Vagina (tissue), 2 donors: ENCODE data around the gene OVCH2. TPM values are rescaled to one million over a fixed set of nuclear protein-coding genes. Genes with fewer than 3 reads are reported as not detected.

Experiments used
- DNase-seq, 2 donors: peaks; one replicate each; pipeline ENCODE4 v3.0.0-alpha.2; 2017; ENCODE audit errors: extremely low spot score in 2 of 2
- H3K27ac ChIP-seq: fragments of 200-600 bp; sonication (generic); one replicate; pipeline ENCODE4 v1.5.1; 2019
- H3K27me3 ChIP-seq: fragments of 200-600 bp; sonication (generic); one replicate; pipeline ENCODE4 v1.5.1; 2019
- H3K36me3 ChIP-seq, 2 donors: fragments of 200-600 bp; sonication (generic); one replicate each; pipeline ENCODE4 v1.5.1; 2017 to 2019
- H3K4me1 ChIP-seq: fragments of 200-600 bp; sonication (generic); one replicate; pipeline ENCODE4 v1.5.1; 2019
- H3K4me3 ChIP-seq, 2 donors: fragments of 200-600 bp; sonication (generic); 1 replicate in 1 of 2; 2 replicates in 1 of 2; pipeline ENCODE4 v1.5.1; 2016 to 2019
- H3K9me3 ChIP-seq: fragments of 200-600 bp; sonication (generic); one replicate; pipeline ENCODE4 v1.5.1; 2019
- POLR2A ChIP-seq, 2 donors: fragments of 450-650 bp; IDR thresholded peaks; one replicate each; pipeline ENCODE4 v1.6.1; 2017; ENCODE audit warnings: antibody characterized with exemption in 2 of 2, mild to moderate bottlenecking in 2 of 2, moderate library complexity in 2 of 2
- POLR2AphosphoS5 ChIP-seq, 2 donors: sonication (generic); formaldehyde crosslinking; IDR thresholded peaks; one replicate each; pipeline ENCODE4 v1.9.0; 2017; ENCODE audit warnings: antibody characterized with exemption in 2 of 2, mild to moderate bottlenecking in 2 of 2, low read depth in 1 of 2; ENCODE audit not compliant: insufficient read depth in 1 of 2
- intact Hi-C: fragments of 100-400 bp; cut with DNase I; formaldehyde crosslinking; loops from one replicate; pipeline ENCODE4 v1.15.1; 2023
- total RNA-seq: library from RNA; depleted of rRNA; stranded (reverse); fragments of >200 nt; gene quantifications from one replicate; pipeline ENCODE4 v1.2.3, GENCODE V29; 2016
- TF ChIP-seq, protein P1 (sequence below), 3 experiments: fragments of 450-650 bp in 2 of 3; fragments of 200-600 bp in 1 of 3; sonication (generic) in 1 of 3; IDR thresholded peaks; one replicate each; pipeline ENCODE4 v1.5.1; 2017 to 2019; ENCODE audit warnings: antibody characterized with exemption in 3 of 3, mild to moderate bottlenecking in 2 of 3, moderate library complexity in 2 of 3

Gene OVCH2
- total RNA-seq, 1 donor from 2014 or later = not detected

DNA sequence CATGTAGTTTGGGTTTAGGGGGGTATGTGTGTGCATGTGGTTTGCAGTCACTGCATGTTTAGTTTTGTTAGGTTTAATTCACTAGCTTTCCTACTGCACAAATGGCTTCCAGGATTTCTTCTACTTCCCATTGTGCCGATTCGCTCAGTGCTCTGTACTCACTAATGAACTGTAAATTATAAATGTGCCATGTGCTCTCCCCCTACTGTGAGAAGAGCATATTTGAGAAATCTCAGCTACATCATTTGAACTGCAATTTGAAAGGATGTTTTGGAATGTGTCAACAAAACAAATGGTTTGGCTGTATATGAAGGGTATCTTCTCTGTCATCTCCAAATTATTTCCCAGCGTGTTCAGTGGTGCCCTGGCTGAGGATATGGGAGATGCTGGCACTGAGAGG lies 61.1 kb downstream of the OVCH2 start:
- intact Hi-C loops = no loop called here
- no peak overlapping the region for H3K27ac ChIP-seq
- H3K36me3 ChIP-seq = peaks cover 0 to 54% of the 10 kb centered on the region in 2 donors
- no peak overlapping the region for H3K4me3 ChIP-seq
- TF ChIP-seq POLR2A (IDR thresholded peaks at IDR 0.05) (no peak), POLR2AphosphoS5 (IDR thresholded peaks at IDR 0.05; ENCODE audit: insufficient read depth in 1 of 2, low read depth in 1 of 2) (no peak)
- TF ChIP-seq, protein P1, sequence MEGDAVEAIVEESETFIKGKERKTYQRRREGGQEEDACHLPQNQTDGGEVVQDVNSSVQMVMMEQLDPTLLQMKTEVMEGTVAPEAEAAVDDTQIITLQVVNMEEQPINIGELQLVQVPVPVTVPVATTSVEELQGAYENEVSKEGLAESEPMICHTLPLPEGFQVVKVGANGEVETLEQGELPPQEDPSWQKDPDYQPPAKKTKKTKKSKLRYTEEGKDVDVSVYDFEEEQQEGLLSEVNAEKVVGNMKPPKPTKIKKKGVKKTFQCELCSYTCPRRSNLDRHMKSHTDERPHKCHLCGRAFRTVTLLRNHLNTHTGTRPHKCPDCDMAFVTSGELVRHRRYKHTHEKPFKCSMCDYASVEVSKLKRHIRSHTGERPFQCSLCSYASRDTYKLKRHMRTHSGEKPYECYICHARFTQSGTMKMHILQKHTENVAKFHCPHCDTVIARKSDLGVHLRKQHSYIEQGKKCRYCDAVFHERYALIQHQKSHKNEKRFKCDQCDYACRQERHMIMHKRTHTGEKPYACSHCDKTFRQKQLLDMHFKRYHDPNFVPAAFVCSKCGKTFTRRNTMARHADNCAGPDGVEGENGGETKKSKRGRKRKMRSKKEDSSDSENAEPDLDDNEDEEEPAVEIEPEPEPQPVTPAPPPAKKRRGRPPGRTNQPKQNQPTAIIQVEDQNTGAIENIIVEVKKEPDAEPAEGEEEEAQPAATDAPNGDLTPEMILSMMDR (IDR thresholded peaks at IDR 0.05) = no peak
- H3K9me3 ChIP-seq = no peaks in the 10 kb centered on the region
- DNase-seq = no peak
- H3K27me3 ChIP-seq = no peaks in the 10 kb centered on the region
- no peaks in the 10 kb centered on the region for H3K4me1 ChIP-seq

DNA sequence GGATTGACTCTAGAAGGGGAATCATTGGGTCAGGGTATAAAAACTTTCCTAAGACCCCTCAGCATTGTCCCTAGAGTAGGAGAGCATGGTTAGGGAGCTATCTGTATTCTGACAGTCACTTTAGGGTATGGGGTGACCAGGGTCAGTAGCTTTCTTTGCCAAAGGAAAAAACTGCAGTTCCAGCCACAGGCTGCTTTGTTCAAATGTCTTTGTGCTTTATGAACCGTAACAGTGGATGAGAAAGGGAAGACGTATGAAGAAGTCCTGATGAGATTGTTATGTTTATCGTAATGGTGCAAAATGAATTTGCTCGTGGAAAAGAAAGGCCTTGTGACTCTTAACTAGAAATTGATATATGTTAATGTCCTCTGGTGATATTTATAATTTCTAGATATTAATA lies 63.0 kb downstream of the OVCH2 start:
- Histone ChIP-seq H3K27me3 (no peaks in the 10 kb centered on the region), H3K4me1 (peaks cover 13% of the 10 kb centered on the region), H3K9me3 (no peaks in the 10 kb centered on the region), H3K4me3 (no peak overlapping the region), H3K36me3 (peaks cover 0 to 44% of the 10 kb centered on the region in 2 donors), H3K27ac (no peak overlapping the region)
- DNase-seq = no peak
- TF ChIP-seq POLR2A (IDR thresholded peaks at IDR 0.05) (no peak), POLR2AphosphoS5 (IDR thresholded peaks at IDR 0.05; ENCODE audit: insufficient read depth in 1 of 2, low read depth in 1 of 2) (no peak)
- TF ChIP-seq, protein P1 (IDR thresholded peaks at IDR 0.05) = no peak
- intact Hi-C loops = no loop called here

DNA sequence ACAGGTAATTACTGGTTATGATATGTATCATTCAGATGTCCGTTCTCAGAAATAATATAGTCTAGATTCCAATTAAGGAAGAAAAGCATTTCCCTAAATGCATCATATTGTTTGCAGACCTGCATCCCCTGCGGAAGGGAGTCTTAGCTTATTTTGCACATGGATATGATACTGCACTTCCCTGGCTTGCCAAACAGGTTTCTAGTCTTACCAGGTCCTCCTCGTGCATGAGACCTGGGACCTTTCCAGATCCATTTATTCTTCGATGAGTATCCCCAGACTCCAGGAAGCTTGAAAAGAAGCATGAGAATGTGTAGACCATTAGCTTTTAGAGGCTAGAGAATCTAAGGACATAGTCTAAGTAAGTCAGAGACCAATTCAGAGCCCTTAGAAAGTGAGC lies 63.5 kb downstream of the OVCH2 start:
- H3K4me1 ChIP-seq = peaks cover 13% of the 10 kb centered on the region
- H3K9me3 ChIP-seq = no peaks in the 10 kb centered on the region
- peaks cover 0 to 42% of the 10 kb centered on the region in 2 donors for H3K36me3 ChIP-seq
- H3K27ac ChIP-seq = no peak overlapping the region
- DNase-seq = no peak
- H3K4me3 ChIP-seq = no peak overlapping the region
- intact Hi-C loops = no loop called here
- no peaks in the 10 kb centered on the region for H3K27me3 ChIP-seq
- TF ChIP-seq, protein P1 (IDR thresholded peaks at IDR 0.05) = no peak
- no peak for TF ChIP-seq POLR2AphosphoS5 (IDR thresholded peaks at IDR 0.05; ENCODE audit: insufficient read depth in 1 of 2, low read depth in 1 of 2)
- no peak for TF ChIP-seq POLR2A (IDR thresholded peaks at IDR 0.05)

DNA sequence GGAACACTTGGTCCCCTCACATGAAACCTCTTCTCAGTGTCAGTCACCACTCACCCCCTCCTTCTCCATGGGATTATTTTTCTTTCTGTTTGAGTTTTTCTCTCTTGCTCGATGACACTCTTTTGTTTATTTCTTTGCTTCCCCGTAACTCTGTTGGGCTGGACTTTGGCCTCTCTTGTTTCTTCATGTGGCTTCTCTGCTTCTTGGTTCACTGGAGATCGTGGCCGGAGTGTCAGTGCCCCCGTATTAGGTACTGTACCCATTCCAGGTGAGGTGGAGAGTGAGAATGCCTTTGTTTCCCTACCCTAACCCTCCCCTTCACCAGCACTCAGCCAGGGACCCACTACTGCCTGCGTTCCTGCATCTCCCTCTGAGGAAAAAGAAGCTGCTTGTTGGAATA lies 65.5 kb downstream of the OVCH2 start:
- H3K27me3 ChIP-seq = no peaks in the 10 kb centered on the region
- H3K4me3 ChIP-seq = no peak overlapping the region
- DNase-seq = no peak
- intact Hi-C loops = no loop called here
- no peaks in the 10 kb centered on the region for H3K9me3 ChIP-seq
- TF ChIP-seq POLR2A (IDR thresholded peaks at IDR 0.05) = no peak
- TF ChIP-seq, protein P1 (IDR thresholded peaks at IDR 0.05) = no peak
- TF ChIP-seq POLR2AphosphoS5 (IDR thresholded peaks at IDR 0.05; ENCODE audit: insufficient read depth in 1 of 2, low read depth in 1 of 2) = no peak
- no peak overlapping the region for H3K27ac ChIP-seq
- H3K4me1 ChIP-seq = peaks cover 13% of the 10 kb centered on the region
- peaks cover 0 to 50% of the 10 kb centered on the region in 2 donors for H3K36me3 ChIP-seq

DNA sequence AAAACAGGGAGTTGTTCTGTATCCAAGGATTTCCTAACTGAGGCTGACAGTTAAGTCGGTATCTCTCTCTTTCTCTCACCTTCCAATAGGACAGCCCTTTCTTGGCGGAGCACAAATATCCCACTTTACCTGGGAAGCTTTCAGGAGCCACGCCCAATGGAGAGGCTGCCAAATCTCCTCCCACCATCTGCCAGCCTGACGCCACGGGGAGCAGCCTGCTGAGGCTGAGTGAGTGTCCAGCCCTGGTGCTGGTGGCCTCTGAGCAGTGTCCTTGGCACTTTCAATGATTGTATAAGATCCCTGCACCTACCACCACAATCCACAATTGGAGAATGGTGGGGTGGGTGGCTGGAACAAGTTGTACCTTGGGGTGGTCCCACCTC lies 66.6 kb downstream of the OVCH2 start:
- H3K27me3 ChIP-seq = no peaks in the 10 kb centered on the region
- peaks cover 13% of the 10 kb centered on the region for H3K4me1 ChIP-seq
- TF ChIP-seq POLR2AphosphoS5 (IDR thresholded peaks at IDR 0.05; ENCODE audit: insufficient read depth in 1 of 2, low read depth in 1 of 2) = no peak
- no peak for TF ChIP-seq POLR2A (IDR thresholded peaks at IDR 0.05)
- TF ChIP-seq, protein P1 (IDR thresholded peaks at IDR 0.05) = no peak
- H3K27ac ChIP-seq = no peak overlapping the region
- DNase-seq = no peak
- peaks cover 0 to 54% of the 10 kb centered on the region in 2 donors for H3K36me3 ChIP-seq
- H3K9me3 ChIP-seq = no peaks in the 10 kb centered on the region
- no peak overlapping the region for H3K4me3 ChIP-seq
- intact Hi-C loops = no loop called here

Other genes starting within 250 kb of the OVCH2 start
- gene OLFML1, start 221.0 kb downstream of the OVCH2 start, total RNA-seq = 11.5 TPM
- gene PPFIBP2, start 192.5 kb downstream of the OVCH2 start, total RNA-seq = 48.1 TPM
- gene CYB5R2, start 33.0 kb downstream of the OVCH2 start, total RNA-seq = 17.7 TPM
- gene OR5P2, start 90.5 kb upstream of the OVCH2 start, total RNA-seq = not detected
- 1.7 TPM for gene OR5P3, start 124.4 kb upstream of the OVCH2 start, total RNA-seq
- gene OR10A6, start 224.8 kb upstream of the OVCH2 start, total RNA-seq = not detected
- gene OR10A3, start 235.2 kb upstream of the OVCH2 start, total RNA-seq = not detected